ENCODE data around the gene CYBC1.

CYBC1 gene

DNA sequence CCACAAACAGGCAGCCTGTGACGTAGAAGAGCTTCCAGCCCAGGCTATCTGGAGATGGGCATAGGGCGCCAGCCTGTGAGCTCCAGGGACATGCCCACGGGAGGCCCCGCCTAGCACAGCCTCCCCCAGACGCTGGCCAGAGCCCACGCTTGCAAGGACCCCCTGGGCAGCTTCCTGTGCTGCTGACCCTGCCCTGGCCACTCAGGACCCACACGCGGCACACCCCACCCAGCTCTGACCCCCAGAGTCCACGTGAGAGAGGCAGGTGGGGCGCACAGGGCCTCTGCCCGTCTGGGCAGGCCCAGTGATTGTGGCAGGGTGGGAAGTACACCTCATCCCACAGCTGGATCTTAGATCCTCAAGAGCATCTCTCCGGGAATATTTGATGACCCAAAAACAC, 3.9 kb downstream of the CYBC1 start:
- no peak for DNase-seq

DNA sequence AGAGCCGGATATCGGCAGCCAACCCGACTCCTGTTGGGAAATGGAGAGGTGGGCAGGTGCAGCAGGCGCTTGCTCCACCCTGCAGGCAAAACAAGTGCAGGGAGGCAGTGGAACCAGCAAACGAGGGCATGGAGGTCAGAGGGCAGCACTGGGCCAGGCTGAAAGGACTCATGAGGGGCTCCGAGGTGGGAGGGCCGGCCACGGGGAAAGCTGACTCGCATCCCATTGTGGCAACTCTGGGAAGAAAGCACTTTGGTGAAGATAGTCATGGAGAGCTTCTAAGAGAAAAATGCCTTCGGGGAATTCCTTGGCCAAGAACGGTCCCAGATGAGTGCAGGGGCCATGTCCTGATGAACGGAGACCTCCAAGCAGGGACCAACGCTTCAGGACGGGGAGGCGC, 4.4 kb downstream of the CYBC1 start:
- DNase-seq: no peak

DNA sequence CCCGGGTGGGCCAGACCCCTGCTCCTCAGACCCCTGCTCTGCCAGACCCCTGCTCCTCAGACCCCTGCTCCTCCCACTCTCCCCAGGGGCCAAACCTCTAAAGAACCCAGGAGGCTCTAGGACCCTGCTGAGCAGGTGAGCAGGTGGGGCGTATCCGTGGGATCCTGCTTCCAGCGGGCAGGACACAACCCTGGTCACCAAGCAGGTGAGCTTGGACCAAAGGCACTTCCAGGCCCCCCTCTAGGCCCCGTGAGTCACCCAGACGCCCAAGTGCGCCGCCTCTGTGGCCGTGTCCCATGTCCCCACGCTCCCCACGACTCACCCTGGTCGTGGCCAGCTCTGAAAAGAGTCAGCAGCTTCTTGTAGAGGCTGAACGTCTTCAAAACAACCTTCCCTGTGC, 5.0 kb downstream of the CYBC1 start:
- DNase-seq: no peak

DNA sequence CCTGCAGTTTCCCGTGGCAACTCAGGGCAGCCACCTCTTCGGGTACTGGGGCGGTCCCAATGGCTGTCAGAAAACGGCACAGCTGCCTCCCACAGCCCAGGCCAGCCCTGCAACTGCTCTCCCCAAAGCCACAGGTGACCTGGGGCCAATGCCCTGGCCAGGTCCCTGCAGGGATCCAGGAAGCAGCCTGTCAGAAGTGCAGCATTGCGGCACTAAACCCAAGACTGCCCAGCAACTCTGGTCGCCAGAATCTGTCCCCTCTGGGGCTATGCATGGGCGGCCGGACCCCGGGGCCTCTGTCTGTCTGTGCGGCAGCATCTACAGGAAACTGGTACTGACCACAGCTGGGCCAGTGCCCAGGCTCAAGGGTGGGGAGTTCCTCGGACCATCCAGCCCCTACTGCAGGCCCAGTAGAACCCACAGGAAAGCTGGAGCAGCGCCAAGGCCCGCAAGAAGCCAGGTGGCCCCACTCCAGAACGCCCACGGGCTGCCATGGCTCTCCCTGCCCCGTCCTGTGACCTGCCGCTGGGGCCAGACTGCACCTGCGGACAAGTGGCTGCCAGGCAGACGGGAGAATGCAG, 5.5 kb downstream of the CYBC1 start:
- DNase-seq: no peak

GRCh38 chr17:82444284-82444893, 6.2 kb downstream of the CYBC1 start:
- DNase-seq: no peak

DNA sequence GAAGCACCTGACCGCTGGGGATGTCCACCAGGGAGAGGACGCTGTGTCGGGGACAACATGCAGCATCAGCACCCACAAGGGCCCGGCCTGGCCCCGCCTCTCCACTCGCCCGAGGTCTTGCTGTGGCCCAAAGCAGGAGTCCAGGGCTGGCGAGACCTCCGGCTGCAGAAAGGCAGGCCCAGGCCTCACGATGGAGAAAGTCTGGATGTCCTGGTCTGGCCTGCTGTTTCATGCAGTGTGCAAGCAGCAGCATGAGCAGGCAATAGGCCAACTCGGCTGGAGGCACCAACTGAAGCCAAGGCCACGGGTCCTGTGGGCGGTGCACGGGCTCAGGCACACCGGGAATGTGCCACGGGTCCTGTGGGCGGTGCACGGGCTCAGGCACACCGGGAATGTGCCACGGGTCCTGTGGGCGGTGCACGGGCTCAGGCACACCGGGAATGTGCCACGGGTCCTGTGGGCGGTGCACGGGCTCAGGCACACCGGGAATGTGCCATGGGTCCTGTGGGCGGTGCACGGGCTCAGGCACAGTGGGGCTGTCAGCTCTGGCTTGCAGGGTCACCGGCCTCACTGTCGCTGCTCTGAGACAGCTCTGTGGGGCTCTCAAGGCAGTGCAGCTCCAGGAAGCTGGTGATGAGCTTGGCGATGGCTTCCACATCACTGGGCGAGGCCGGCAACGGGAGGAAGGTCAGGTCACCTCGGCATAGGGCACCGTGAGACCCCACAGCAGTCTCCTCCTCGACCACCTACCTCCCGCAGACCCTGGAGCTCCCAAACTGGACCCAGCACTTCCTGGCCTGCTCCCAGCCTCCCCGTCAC, 6.9 kb downstream of the CYBC1 start:
- DNase-seq: no peak

GRCh38 chr17:82442643-82443464, 7.7 kb downstream of the CYBC1 start:
- DNase-seq: no peak

GRCh38 chr17:82441691-82442487, 8.7 kb downstream of the CYBC1 start:
- DNase-seq: no peak

GRCh38 chr17:82440991-82441627, 9.4 kb downstream of the CYBC1 start:
- DNase-seq: no peak

DNA sequence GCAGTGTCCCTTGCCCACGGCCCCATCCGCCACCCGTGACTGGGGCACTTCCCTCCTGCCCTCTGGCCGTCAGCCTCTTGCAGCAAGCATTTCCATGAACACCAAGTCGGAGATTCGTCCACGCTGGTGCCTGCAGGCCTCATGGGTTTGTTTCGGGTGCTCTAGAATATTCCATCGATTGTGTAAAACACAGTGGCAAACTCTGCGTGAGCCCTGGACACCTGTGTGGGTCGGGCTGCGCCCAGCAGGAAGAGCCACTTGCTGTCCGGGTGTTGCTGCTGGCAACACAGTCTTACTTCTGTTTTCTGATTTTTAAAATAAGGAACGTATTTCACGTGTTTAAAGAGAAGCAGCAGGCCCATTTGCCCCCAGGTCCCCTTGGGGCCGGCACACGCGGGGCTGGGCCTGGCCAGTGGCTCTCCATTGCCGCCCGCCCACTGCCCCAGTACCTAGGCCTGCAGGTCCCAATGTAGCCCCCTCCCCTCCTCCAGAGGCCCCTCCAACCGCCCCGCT, 10.0 kb downstream of the CYBC1 start:
- DNase-seq: no peak

DNA sequence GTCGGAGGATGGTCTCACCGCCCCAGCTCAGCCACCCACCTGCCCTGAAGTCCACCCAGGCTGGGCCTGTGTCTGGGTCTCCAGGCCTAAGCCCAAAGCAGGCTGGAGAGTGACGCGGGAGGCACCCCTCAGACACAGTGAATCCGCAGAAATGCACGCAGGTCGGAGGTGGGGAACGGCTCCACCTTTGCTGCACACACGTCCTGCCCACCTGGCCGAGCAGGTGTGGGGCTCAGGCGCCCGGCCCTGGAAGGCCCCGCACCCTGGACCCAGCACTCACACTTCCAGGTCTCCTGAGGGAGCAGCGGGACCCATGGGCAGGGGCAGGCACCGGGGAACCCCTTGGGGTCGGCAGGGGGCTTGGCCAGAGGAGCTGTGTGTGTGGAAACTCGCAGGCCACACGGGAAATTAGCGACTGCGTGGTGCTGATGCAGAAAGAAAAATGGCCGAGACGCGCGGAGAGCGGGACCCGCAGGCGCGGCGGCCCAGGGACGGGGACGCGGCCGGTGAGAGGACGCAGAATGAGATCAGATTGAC, 10.7 kb downstream of the CYBC1 start:
- no peak for DNase-seq

DNA sequence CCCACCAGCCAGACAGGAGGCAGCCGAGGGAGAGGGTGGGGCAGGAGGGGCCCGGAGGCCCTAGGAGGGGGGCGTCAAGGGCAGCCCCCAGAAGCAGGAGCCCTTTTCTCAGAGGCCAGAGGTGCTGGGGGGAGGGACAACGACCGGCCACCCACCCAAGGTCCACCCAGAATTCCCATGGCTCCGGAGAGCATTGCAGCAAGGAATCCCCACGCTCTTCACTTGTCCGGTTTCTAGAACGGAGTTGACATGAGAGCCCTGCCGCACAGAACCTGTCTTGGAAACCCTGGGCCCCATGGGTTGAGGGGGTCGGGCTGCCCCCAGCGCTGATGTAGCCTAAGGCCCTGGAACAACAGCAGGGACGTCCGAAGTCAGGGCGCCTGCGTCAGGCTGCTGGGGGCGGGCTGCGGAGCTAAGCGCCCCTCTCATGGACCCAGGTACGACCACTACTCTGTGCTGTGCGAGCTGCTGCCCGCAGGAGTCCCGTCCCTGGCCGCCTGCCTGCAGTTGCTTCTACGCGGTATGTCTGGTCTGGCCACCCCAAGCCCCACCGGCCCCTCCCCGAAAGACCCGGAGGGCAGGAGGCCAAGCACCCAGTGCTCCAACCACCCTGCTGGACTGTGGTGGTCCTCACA, 11.2 kb downstream of the CYBC1 start:
- no peak for DNase-seq

DNA sequence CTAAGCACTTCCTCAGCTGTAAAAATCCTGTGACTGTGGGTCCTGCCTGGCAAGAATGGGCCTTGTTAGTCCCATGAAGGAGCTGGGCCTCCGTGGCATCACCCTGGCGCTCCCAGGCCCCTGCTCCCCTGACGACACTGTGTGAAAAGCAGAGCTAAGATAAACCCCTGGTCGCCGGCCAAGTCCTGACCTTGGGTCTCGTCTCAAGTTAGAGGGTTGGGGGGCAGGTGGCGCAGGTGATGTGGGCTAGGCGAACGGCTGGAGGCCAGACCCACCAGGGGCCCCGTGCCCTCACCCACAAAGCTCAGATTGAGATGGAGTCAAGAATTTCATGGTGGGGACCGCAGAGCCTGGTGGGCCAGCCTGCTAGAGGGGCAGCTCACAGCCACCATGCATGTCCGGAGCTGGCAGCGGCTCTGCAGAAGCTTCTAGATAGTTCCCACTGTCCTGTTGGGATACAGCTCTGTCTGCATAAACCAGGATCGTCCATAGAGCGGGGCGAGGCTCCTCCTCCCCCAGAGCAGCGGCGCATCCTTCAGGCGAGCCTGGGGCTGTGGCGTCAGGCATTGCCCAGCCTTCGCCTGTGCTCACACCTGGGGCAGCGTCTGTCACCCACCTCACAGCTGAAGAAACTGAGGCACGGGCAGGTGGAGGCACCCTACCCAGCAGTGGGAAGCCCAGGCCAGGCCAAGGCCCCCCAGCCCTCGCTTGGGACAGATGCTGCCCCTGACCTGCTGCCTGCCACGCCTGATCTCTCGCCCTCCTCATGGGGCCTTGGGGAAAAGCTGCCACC, 12.0 kb downstream of the CYBC1 start:
- DNase-seq: no peak

- no peak for DNase-seq
Observed at GRCh38 chr17:82437325-82437668, 13.3 kb downstream of the CYBC1 start.

GRCh38 chr17:82436601-82437324, 13.8 kb downstream of the CYBC1 start:
- no peak for DNase-seq

DNA sequence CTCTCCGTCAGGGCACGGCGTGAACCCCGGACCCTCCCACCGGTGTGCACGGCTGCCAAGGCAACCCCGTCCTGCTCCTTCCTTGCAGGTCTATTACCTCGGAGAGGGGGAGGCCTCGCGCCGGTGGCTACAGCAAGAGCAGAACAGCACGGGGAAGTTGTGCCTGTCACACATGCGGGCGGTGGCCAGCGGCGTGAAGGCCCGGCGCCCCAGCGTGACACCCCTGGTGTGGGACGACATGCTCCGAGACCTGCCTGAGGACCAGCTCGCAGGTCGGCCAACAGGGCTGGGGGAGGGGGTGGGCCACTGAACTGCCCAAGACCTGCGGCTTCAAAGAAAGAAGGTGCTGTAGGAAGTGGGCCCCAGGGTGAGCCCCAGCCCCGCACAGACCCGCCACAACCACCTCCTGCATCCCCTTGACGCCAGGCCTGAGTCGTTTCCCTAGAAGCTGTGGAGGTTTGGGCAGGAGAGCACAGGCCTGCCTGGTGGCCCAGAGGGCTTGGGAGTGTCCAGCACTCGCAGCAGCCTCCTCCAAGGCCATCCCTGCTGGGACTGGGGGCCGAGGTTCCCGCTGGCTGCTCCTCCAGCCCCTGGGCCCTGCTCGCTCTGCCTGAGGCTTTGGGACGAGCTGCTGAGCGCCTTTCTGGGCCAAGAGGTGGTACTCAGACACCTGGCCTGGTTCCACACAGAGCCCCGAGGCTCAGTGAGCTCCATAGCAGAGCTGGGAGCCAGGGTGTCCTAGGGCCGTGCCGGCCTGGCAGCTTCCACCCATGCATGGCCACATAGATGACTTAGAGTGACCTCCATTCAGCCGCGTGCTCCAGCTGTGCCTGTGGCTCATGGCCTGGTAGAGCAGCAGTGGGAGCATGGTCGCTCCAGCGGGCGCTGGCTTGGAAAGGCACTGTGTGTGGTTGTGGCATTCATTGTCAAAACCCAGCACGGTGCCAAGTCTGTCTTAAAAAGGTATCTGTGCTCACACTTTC, 14.7 kb downstream of the CYBC1 start:
- DNase-seq: no peak

GRCh38 chr17:82435103-82435502, 15.4 kb downstream of the CYBC1 start:
- DNase-seq: no peak

GRCh38 chr17:82434216-82434565, 16.4 kb downstream of the CYBC1 start:
- no peak for DNase-seq
